ENCODE data around the gene CARMIL1. TPM values are rescaled to one million over a fixed set of nuclear protein-coding genes. Genes with fewer than 3 reads are reported as not detected.

CARMIL1 gene
- total RNA-seq, 2 experiments from 2014 or later = 1.3 to 1.5 TPM

- ChIA-PET CTCF (interaction anchor here (0.5 to 6.3 kb wide), 12 partner anchors 10 to 332 kb away, joined by 3 to 34 read pairs (median 4); partner anchors contain the start of gene CARMIL1), POLR2A (no interaction called here)
- DNase-seq = no peak
- Mint-ChIP-seq H3K27ac (no peak overlapping the region), H3K27me3 (no peaks in the 10 kb centered on the region), H3K4me3 (no peak overlapping the region), H3K9me3 (no peaks in the 10 kb centered on the region), H3K36me3 (ENCODE audit: low read depth) (no peaks in the 10 kb centered on the region), H3K4me1 (peaks cover 2% of the 10 kb centered on the region)
Observed at GRCh38 chr6:25555188-25555587, 276.0 kb downstream of the CARMIL1 start.

DNA sequence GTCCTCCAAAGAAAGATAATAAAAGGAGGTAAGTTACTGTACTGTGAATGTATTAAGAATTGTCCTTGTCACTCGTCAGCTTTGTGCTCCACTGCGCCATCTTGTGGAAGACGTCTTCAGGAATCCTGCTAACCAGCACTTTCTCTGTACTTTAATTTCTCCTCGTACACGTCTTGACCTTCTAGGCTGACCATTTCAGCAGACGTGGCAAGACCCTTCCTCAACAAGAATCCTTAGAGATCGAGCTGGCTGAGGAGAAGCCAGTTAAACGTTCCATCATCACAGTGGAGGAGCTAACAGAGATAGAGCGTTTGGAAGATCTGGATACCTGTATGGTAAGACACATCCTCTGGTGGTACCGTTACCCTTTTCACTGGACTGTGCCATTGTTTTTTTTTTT is 277.3 kb downstream of the CARMIL1 start:
- POLR2A ChIA-PET = interaction anchor here (1.1 kb wide), 1 partner anchor 50 kb away, joined by 3 read pairs; no protein-coding TSS in a partner anchor
- Mint-ChIP-seq H3K9me3 (no peaks in the 10 kb centered on the region), H3K36me3 (ENCODE audit: low read depth) (no peaks in the 10 kb centered on the region), H3K4me3 (no peak overlapping the region), H3K27me3 (no peaks in the 10 kb centered on the region), H3K27ac (no peak overlapping the region), H3K4me1 (peaks cover 2% of the 10 kb centered on the region)
- peak; percentile 81 for DNase-seq
- CTCF ChIA-PET = interaction anchor here (0.6 to 6.3 kb wide), 29 partner anchors 9 to 447 kb away, joined by 3 to 34 read pairs (median 4); partner anchors contain the start of gene CARMIL1

GRCh38 chr6:25558155-25558817 is 279.1 kb downstream of the CARMIL1 start:
- ChIA-PET POLR2A (no interaction called here), CTCF (interaction anchor here (0.8 to 6.3 kb wide), 4 partner anchors 39 to 334 kb away, joined by 5 to 34 read pairs (median 16); partner anchors contain the start of gene CARMIL1)
- Mint-ChIP-seq H3K36me3 (ENCODE audit: low read depth) (no peaks in the 10 kb centered on the region), H3K9me3 (no peaks in the 10 kb centered on the region), H3K4me3 (no peak overlapping the region), H3K27me3 (no peaks in the 10 kb centered on the region), H3K27ac (no peak overlapping the region), H3K4me1 (peaks cover 2% of the 10 kb centered on the region)
- no peak for DNase-seq

GRCh38 chr6:25560865-25561264 is 281.7 kb downstream of the CARMIL1 start:
- H3K27me3 Mint-ChIP-seq = no peaks in the 10 kb centered on the region
- H3K36me3 Mint-ChIP-seq (ENCODE audit: low read depth) = no peaks in the 10 kb centered on the region
- POLR2A ChIA-PET = no interaction called here
- no peaks in the 10 kb centered on the region for H3K9me3 Mint-ChIP-seq
- H3K4me1 Mint-ChIP-seq = peaks cover 2% of the 10 kb centered on the region
- H3K4me3 Mint-ChIP-seq = no peak overlapping the region
- DNase-seq = no peak
- no peak overlapping the region for H3K27ac Mint-ChIP-seq
- CTCF ChIA-PET = no interaction called here

- H3K36me3 Mint-ChIP-seq (ENCODE audit: low read depth) = no peaks in the 10 kb centered on the region
- no peaks in the 10 kb centered on the region for H3K27me3 Mint-ChIP-seq
- POLR2A ChIA-PET = no interaction called here
Observed at GRCh38 chr6:25564943-25565342, 285.8 kb downstream of the CARMIL1 start.

GRCh38 chr6:25570578-25570977 is 291.4 kb downstream of the CARMIL1 start:
- H3K9me3 Mint-ChIP-seq = no peaks in the 10 kb centered on the region

More at GRCh38 chr6:25564943-25565342, 285.8 kb downstream of the CARMIL1 start:
- no peak overlapping the region for H3K27ac Mint-ChIP-seq
- H3K9me3 Mint-ChIP-seq = no peaks in the 10 kb centered on the region
- CTCF ChIA-PET = interaction anchor here (1.0 kb wide), 1 partner anchor 8 kb away, joined by 3 read pairs; no protein-coding TSS in a partner anchor
- DNase-seq = no peak
- no peaks in the 10 kb centered on the region for H3K4me1 Mint-ChIP-seq
- no peak overlapping the region for H3K4me3 Mint-ChIP-seq

DNA sequence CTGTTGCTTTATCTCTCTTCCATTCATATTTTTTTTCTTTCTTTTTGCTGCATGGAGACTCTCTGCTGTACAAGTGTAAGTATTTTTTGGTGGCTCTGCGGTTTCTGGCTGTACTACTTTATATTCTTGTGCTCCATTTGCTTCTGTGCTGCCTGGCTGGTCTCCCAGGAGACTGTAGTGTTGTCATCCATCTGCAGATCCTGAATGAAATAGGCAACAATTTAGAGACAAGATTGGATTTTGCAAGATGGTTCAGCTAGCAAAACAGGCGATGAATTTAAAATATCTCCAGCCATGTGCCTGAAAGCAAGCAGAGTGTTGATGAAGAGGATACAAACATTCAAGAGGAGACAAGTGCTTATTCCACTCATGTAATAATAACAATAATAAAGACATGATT is 297.7 kb downstream of the CARMIL1 start:
- Mint-ChIP-seq H3K4me3 (no peak overlapping the region), H3K27ac (no peak overlapping the region), H3K27me3 (no peaks in the 10 kb centered on the region), H3K9me3 (no peaks in the 10 kb centered on the region), H3K36me3 (ENCODE audit: low read depth) (peaks cover 1% of the 10 kb centered on the region), H3K4me1 (peaks cover 11% of the 10 kb centered on the region)
- ChIA-PET CTCF (interaction anchor here (0.9 to 1.3 kb wide), 4 partner anchors 20 to 920 kb away, joined by 3 read pairs; no protein-coding TSS in a partner anchor), POLR2A (no interaction called here)
- no peak for DNase-seq

More at GRCh38 chr6:25570578-25570977, 291.4 kb downstream of the CARMIL1 start:
- DNase-seq = no peak
- peaks cover 1% of the 10 kb centered on the region for H3K4me1 Mint-ChIP-seq
- no peak overlapping the region for H3K27ac Mint-ChIP-seq
- no peaks in the 10 kb centered on the region for H3K27me3 Mint-ChIP-seq
- ChIA-PET CTCF (interaction anchor here (2.8 kb wide), 1 partner anchor 14 kb away, joined by 10 read pairs; no protein-coding TSS in a partner anchor), POLR2A (no interaction called here)
- no peaks in the 10 kb centered on the region for H3K36me3 Mint-ChIP-seq (ENCODE audit: low read depth)
- H3K4me3 Mint-ChIP-seq = no peak overlapping the region

- DNase-seq = no peak
- CTCF ChIA-PET = interaction anchor here (1.0 kb wide), 1 partner anchor 299 kb away, joined by 3 read pairs; the partner anchor contains the start of gene CARMIL1
- Mint-ChIP-seq H3K4me1 (peaks cover 26% of the 10 kb centered on the region), H3K36me3 (ENCODE audit: low read depth) (peaks cover 3% of the 10 kb centered on the region), H3K9me3 (no peaks in the 10 kb centered on the region), H3K27me3 (no peaks in the 10 kb centered on the region), H3K27ac (no peak overlapping the region), H3K4me3 (no peak overlapping the region)
- POLR2A ChIA-PET = no interaction called here
Observed at GRCh38 chr6:25578538-25578937, 299.4 kb downstream of the CARMIL1 start.

DNA sequence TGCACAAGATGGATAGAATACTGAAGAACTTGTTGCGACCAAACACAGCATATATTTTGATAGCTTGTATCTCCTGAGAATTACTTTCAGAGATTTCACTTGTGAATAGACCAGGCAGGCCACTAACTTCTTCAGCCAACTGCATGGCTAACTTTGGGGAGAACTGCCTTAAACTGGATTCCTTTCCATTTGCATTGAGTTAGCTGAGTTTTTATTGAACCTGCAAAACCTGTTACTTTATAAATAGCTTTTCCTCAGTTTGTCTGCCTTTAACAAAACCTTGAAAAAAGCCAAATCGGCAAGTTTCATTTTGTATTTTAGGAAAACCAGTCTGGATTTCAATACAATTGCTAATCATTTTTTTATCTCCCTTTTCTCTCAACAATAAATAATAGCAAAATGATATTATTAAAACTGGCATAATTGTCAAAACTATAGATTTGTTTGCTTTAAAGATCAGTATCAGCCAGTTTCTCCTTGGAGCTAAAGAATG is 300.3 kb downstream of the CARMIL1 start:
- H3K27ac Mint-ChIP-seq = no peak overlapping the region
- CTCF ChIA-PET = interaction anchor here (0.6 to 1.3 kb wide), 4 partner anchors 23 to 300 kb away, joined by 3 to 4 read pairs (median 3); partner anchors contain the start of gene CARMIL1
- no peak overlapping the region for H3K4me3 Mint-ChIP-seq

GRCh38 chr6:25579902-25580495 is 300.8 kb downstream of the CARMIL1 start:
- Mint-ChIP-seq H3K27ac (peak overlapping the region; percentile 40), H3K4me3 (peak overlapping the region; percentile 6), H3K4me1 (peaks cover 26% of the 10 kb centered on the region), H3K27me3 (no peaks in the 10 kb centered on the region), H3K36me3 (ENCODE audit: low read depth) (peaks cover 3% of the 10 kb centered on the region), H3K9me3 (no peaks in the 10 kb centered on the region)
- ChIA-PET CTCF (interaction anchor here (1.3 kb wide), 1 partner anchor 138 kb away, joined by 4 read pairs; no protein-coding TSS in a partner anchor), POLR2A (no interaction called here)
- no peak for DNase-seq

More for the DNA sequence above, 300.3 kb downstream of the CARMIL1 start:
- no peak for DNase-seq
- H3K36me3 Mint-ChIP-seq (ENCODE audit: low read depth) = peaks cover 3% of the 10 kb centered on the region
- H3K9me3 Mint-ChIP-seq = no peaks in the 10 kb centered on the region
- peaks cover 26% of the 10 kb centered on the region for H3K4me1 Mint-ChIP-seq
- POLR2A ChIA-PET = no interaction called here
- H3K27me3 Mint-ChIP-seq = no peaks in the 10 kb centered on the region

GRCh38 chr6:25582101-25582500 is 302.9 kb downstream of the CARMIL1 start:
- CTCF ChIA-PET = interaction anchor here (0.6 to 1.0 kb wide), 3 partner anchors 20 to 410 kb away, joined by 3 read pairs; no protein-coding TSS in a partner anchor
- POLR2A ChIA-PET = no interaction called here
- H3K4me3 Mint-ChIP-seq = no peak overlapping the region
- H3K4me1 Mint-ChIP-seq = peaks cover 26% of the 10 kb centered on the region
- no peak for DNase-seq
- H3K9me3 Mint-ChIP-seq = no peaks in the 10 kb centered on the region
- peaks cover 3% of the 10 kb centered on the region for H3K36me3 Mint-ChIP-seq (ENCODE audit: low read depth)
- no peaks in the 10 kb centered on the region for H3K27me3 Mint-ChIP-seq
- no peak overlapping the region for H3K27ac Mint-ChIP-seq

- Mint-ChIP-seq H3K4me3 (no peak overlapping the region), H3K36me3 (ENCODE audit: low read depth) (peaks cover 3% of the 10 kb centered on the region), H3K4me1 (peaks cover 26% of the 10 kb centered on the region), H3K27me3 (no peaks in the 10 kb centered on the region), H3K9me3 (no peaks in the 10 kb centered on the region), H3K27ac (no peak overlapping the region)
- DNase-seq = peak; percentile 42
- ChIA-PET POLR2A (no interaction called here), CTCF (interaction anchor here (0.7 kb wide), 1 partner anchor 28 kb away, joined by 3 read pairs; no protein-coding TSS in a partner anchor)
Observed at GRCh38 chr6:25583099-25583498, 303.9 kb downstream of the CARMIL1 start.

DNA sequence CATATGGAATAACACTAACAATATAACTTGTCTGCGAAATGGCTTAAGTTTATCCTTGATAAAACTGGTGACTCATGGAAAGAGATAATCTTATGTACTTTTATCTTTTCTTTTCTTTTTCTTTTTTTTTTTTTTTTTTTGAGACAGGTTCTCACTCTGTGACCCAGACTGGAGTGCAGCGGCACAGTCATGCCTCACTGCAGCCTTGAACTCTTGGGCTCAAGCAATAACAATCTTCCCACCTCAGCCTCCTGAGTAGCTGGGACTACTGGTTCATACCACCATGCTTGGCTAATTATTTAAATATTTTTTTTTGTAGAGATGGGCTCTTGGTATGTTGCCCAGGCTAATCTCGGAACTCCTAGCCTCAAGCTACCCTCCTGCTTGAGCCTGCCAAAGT is 304.7 kb downstream of the CARMIL1 start:
- Mint-ChIP-seq H3K27ac (no peak overlapping the region), H3K36me3 (ENCODE audit: low read depth) (peaks cover 3% of the 10 kb centered on the region), H3K9me3 (no peaks in the 10 kb centered on the region), H3K27me3 (no peaks in the 10 kb centered on the region), H3K4me1 (peaks cover 26% of the 10 kb centered on the region), H3K4me3 (no peak overlapping the region)
- DNase-seq = no peak
- ChIA-PET CTCF (no interaction called here), POLR2A (no interaction called here)
